Central memory CD8-positive, alpha-beta T cell (primary cell): ENCODE measurements around the gene B4GALT2.

Experiments
- ATAC-seq: fragments of 150-1000 bp; cut with Tn5 transposase; replicated peaks from 2 replicates; pipeline ENCODE4 v1.10.0; 2022; ENCODE audit warnings: mild to moderate bottlenecking, moderate FRiP score, moderate number of reproducible peaks; ENCODE audit not compliant: poor library complexity, severe bottlenecking; ENCODE audit errors: extremely low read depth
- DNase-seq, 2 donors: peaks; one replicate each; pipeline ENCODE4 v3.0.0; 2021; ENCODE audit warnings: low spot score in 2 of 2
- H3K27ac Mint-ChIP-seq: one replicate; pipeline ENCODE4 v1.8.0; 2022; ENCODE audit warnings: low read depth, mild to moderate bottlenecking, moderate library complexity, mixed read lengths
- H3K27me3 Mint-ChIP-seq: one replicate; pipeline ENCODE4 v1.8.0; 2022; ENCODE audit warnings: mixed read lengths
- H3K36me3 Mint-ChIP-seq: one replicate; pipeline ENCODE4 v1.8.0; 2022; ENCODE audit warnings: mild to moderate bottlenecking, moderate library complexity, mixed read lengths; ENCODE audit not compliant: insufficient read depth
- H3K4me1 Mint-ChIP-seq: one replicate; pipeline ENCODE4 v1.8.0; 2022; ENCODE audit warnings: mixed read lengths
- H3K4me3 Mint-ChIP-seq: one replicate; pipeline ENCODE4 v1.8.0; 2022; ENCODE audit warnings: mild to moderate bottlenecking, moderate library complexity, mixed read lengths
- H3K9me3 Mint-ChIP-seq: one replicate; pipeline ENCODE4 v1.8.0; 2022; ENCODE audit warnings: mixed read lengths

B4GALT2 gene

DNA sequence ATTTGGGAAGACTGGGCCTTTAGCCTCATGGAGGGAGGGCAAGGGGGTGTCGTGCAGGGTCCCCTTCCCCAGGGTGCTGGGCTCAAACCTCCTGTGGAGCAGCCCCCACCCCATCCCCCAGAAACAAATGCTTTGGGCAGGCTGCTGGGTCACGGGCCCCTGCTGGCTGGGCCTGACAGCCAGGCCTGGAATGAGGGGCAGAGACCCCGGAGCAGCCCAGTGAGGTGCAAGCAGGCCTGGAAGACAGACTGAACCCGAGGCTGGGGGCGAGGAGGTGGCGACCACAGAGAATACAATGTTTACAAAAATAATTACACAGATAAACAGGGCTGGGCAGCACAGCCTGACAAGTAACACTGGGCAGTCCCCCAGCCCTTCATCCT is 17.7 kb downstream of the B4GALT2 start:
- ATAC-seq, result no peak

DNA sequence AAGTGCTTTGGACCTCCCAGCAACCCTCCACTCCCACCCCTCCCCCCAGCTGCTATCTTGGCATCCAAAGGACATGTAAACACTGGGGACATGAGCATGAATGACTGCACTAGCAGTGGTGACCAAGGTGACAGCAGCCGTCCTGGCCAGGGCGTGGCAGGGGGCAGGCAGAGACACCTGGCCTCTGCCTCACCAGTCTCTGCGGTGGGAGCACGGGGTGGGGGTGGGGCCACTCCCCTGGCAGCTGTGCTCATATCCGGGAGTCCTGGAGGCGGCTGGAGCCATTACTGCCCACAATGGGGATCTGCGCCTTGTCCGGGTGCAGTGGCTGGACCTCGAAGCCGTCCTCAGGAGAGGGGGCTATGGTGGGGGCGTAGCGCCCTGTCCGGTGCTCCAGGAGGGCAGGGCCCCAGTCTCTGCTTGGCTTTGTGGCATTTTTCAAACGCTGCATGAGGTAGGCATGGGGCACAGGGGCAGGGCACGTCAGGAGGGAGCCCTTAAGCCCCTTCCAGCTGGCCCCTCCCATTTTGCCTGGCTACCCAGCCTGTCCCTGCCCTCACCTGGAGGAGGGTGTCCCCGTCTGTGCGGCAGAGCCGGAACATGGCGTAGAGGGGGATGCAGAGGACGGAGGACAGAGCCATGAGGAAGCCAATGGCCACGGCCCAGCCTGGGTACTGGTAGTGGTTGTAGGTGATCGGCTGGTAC is 18.4 kb downstream of the B4GALT2 start:
- Mint-ChIP-seq H3K27ac (no peak overlapping the region), H3K36me3 (no peaks in the 10 kb centered on the region), H3K4me3 (no peak overlapping the region), H3K27me3 (no peaks in the 10 kb centered on the region), H3K9me3 (no peaks in the 10 kb centered on the region), H3K4me1 (peaks cover 5% of the 10 kb centered on the region)
- ATAC-seq, result no peak
- no peak for DNase-seq

More for the DNA sequence above, 17.7 kb downstream of the B4GALT2 start:
- H3K4me1 Mint-ChIP-seq, result peaks cover 13% of the 10 kb centered on the region
- H3K36me3 Mint-ChIP-seq, result no peaks in the 10 kb centered on the region
- no peaks in the 10 kb centered on the region for H3K27me3 Mint-ChIP-seq
- no peak overlapping the region for H3K4me3 Mint-ChIP-seq
- DNase-seq, result no peak
- H3K9me3 Mint-ChIP-seq, result no peaks in the 10 kb centered on the region
- H3K27ac Mint-ChIP-seq, result no peak overlapping the region

DNA sequence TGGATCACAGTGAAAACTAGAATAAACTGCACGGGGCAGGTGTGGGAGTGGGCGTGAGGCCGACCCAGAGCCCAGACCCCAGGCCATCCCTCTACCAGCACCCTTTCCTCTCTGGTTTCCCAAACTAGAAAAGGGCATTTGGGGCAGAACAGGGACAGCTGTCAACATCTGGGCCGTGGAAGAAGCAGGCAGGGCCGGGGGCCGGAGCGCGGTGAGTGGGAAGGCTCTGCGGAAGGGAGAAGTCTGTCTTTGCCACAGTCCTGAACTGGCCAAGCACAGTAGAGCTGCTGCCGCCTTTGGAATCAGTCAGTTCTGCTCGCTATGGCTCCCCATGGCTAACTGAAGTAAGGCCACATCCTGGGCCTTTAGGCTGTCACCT is 19.0 kb downstream of the B4GALT2 start:
- H3K4me1 Mint-ChIP-seq, result peaks cover under 1% of the 10 kb centered on the region
- H3K4me3 Mint-ChIP-seq, result no peak overlapping the region
- DNase-seq (no peak), ATAC-seq (no peak)
- H3K27ac Mint-ChIP-seq, result no peak overlapping the region
- no peaks in the 10 kb centered on the region for H3K27me3 Mint-ChIP-seq
- no peaks in the 10 kb centered on the region for H3K36me3 Mint-ChIP-seq
- H3K9me3 Mint-ChIP-seq, result no peaks in the 10 kb centered on the region

DNA sequence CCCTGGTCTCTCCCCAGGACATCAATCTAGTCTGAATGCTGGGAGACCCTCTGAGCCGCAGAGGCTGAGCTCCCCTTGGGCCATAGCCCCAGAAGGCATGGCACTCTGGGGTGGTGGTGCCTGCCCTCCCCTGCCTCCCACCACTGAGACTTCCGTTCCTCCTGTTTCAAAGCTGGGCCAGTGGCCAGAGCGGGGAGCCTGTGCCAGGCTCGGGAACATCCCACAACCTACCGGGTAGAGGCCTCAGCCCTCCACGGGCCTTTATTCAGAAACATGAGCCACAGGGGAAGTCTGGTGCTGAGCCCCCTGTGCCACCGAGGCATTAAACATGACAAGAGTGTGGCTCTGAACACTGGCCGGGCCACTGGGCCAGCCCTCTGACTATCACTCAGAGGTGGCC is 20.4 kb downstream of the B4GALT2 start:
- no peaks in the 10 kb centered on the region for H3K4me1 Mint-ChIP-seq
- H3K36me3 Mint-ChIP-seq, result no peaks in the 10 kb centered on the region
- no peaks in the 10 kb centered on the region for H3K27me3 Mint-ChIP-seq
- no peak overlapping the region for H3K4me3 Mint-ChIP-seq
- H3K9me3 Mint-ChIP-seq, result no peaks in the 10 kb centered on the region
- no peak overlapping the region for H3K27ac Mint-ChIP-seq
- DNase-seq, result no peak
- ATAC-seq, result no peak

DNA sequence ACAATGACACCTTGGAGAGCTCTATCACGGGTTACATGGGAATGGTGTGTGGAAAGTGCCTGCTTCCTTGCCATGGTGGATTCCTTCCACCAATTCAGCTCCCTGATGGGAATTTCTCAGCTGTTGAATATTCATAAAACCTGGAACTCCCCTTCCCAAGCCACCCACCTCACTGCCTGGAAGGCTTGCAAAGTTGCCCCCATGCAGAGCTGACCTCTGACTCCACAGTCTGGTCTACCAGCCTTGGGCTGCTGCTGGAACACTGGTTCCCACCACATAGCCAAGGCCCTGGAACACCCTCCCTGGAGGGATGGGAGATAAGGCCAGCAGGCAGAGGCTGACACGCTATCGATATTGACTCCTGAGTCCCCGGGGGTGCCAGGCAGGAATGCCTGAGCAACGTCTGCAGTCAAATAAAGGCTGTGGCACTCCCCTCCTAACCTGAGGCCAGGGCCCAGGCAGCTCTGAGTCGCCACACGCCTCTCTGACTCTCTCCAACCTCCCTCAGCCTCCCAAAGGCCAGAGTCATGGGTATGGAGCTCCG is 21.2 kb downstream of the B4GALT2 start:
- no peak overlapping the region for H3K4me3 Mint-ChIP-seq
- H3K4me1 Mint-ChIP-seq, result no peaks in the 10 kb centered on the region
- no peaks in the 10 kb centered on the region for H3K9me3 Mint-ChIP-seq
- H3K27me3 Mint-ChIP-seq, result no peaks in the 10 kb centered on the region
- no peaks in the 10 kb centered on the region for H3K36me3 Mint-ChIP-seq
- H3K27ac Mint-ChIP-seq, result no peak overlapping the region
- no peak for ATAC-seq
- DNase-seq, result no peak

DNA sequence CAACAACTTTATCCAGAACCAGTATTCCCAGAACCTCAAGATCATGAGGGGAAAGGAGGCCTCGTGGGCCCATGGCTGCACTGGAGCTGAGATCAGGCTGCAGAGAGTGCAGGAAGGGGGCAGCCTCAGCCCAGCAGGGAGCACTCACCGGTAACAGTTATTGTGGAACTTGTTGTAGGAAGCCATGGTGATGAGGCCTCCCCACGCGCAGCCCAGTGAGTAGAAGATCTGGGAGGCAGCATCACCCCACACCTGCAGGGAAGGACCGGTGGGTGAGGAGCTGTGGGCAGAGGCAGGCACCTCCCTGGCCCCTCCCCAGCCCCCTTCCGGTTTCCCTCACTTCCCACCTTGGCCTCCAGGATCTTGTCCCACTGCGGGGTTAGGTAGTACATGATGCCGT is 23.2 kb downstream of the B4GALT2 start:
- no peak for ATAC-seq

DNA sequence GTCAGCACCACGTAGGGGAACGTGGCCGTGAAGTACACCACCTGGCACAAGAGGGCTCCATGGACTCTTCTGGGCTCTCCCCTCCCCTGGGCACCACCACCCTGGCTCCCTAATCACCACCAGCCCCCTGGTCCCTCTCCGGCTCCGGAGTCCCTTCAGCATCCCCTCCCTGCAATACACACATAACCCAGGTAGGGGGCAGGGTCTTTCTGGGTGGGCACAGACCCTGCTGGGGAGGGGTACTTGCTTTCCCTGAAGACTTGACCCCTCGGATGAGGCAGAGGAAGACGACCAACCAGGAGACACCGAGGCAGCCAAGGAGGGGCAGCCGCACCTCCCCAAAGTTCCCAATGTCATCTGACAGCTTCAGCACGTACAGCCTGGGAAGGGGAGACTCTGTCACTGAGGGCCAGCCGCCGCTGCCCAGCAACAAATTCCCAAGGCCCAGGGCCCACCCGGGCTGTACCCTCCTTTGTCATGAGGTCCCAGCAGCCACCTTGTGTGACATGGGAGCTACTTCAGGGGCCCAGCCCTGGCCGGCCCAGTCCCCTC is 23.7 kb downstream of the B4GALT2 start:
- no peak overlapping the region for H3K4me3 Mint-ChIP-seq
- no peak overlapping the region for H3K27ac Mint-ChIP-seq
- ATAC-seq (no peak), DNase-seq (no peak)
- no peaks in the 10 kb centered on the region for H3K27me3 Mint-ChIP-seq
- no peaks in the 10 kb centered on the region for H3K4me1 Mint-ChIP-seq
- no peaks in the 10 kb centered on the region for H3K36me3 Mint-ChIP-seq
- no peaks in the 10 kb centered on the region for H3K9me3 Mint-ChIP-seq

More for the DNA sequence above, 23.2 kb downstream of the B4GALT2 start:
- Mint-ChIP-seq H3K36me3 (no peaks in the 10 kb centered on the region), H3K4me1 (no peaks in the 10 kb centered on the region), H3K27ac (no peak overlapping the region), H3K9me3 (no peaks in the 10 kb centered on the region), H3K27me3 (no peaks in the 10 kb centered on the region), H3K4me3 (no peak overlapping the region)
- no peak for DNase-seq

DNA sequence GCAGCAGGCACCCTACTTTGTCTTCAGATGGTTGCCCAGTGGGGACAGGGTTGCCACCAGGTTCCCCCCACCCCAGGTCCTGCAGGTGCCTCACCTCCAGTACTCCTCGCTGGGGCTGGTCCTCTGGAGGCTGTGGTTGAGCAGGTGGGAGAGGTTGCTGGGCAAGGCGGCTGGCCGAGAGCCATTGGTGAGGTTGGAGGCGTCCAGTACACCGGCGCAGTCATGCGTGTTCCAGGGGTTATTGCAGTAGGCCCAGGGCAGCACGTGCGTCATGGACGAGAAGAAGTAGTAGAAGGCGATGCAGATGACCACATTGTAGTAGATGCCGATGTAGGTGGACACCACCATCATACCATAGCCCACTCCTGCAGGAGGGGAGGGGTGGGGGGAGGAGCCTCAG is 29.2 kb downstream of the B4GALT2 start:
- no peaks in the 10 kb centered on the region for H3K27me3 Mint-ChIP-seq
- H3K36me3 Mint-ChIP-seq, result no peaks in the 10 kb centered on the region
- no peaks in the 10 kb centered on the region for H3K4me1 Mint-ChIP-seq
- H3K27ac Mint-ChIP-seq, result no peak overlapping the region
- no peak for DNase-seq
- H3K4me3 Mint-ChIP-seq, result no peak overlapping the region
- no peak for ATAC-seq
- no peaks in the 10 kb centered on the region for H3K9me3 Mint-ChIP-seq

DNA sequence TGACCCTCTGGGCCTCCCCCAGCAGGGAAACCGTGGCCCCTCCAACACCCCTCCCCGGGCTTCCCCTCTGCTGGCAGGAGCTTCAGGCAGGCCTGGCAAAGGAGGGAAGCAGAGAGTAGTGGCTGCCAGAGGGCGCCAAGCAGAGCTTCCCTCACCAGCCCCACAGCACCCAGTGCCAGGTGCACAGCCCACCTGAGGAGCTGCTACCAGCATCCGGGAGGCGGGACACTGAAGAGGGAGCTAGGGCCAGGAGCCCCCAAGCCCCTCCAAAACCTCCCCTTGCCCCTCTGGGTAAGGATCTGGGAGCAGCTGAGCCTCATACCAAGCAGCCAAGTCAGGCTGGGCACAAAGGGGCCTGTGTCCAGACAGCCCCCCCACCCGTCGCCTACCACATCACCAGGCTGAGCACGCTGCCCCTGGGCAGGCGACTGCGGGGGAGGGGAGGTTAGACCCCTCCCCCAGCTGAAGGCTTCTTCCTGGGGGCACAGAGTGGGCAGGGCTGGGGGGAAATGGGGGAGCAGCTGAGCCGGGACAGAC is 32.0 kb downstream of the B4GALT2 start:
- Mint-ChIP-seq H3K36me3 (no peaks in the 10 kb centered on the region), H3K27ac (no peak overlapping the region), H3K27me3 (peaks cover 23% of the 10 kb centered on the region), H3K4me1 (no peaks in the 10 kb centered on the region), H3K9me3 (no peaks in the 10 kb centered on the region), H3K4me3 (no peak overlapping the region)
- DNase-seq (no peak), ATAC-seq (no peak)

DNA sequence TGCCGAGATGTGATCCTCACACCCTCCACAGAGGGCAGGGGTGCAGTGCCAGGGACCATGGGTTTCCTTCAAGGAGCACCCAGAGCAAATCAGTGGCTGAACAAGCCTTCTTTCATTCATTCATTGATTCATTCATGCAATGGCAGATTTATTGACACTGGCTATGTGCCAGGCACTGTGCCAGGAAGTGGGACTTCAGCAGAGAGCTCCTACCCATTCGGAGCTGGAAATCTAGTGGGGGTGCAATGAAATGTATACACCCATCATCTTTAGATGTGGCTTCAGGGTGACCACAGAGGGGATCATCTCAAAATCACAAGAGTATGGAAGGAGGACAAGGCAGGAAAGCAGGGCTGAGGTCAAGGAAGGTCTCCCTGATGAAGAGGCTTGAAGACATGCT is 33.4 kb downstream of the B4GALT2 start:
- no peak overlapping the region for H3K27ac Mint-ChIP-seq
- no peaks in the 10 kb centered on the region for H3K9me3 Mint-ChIP-seq
- H3K36me3 Mint-ChIP-seq, result no peaks in the 10 kb centered on the region
- H3K4me3 Mint-ChIP-seq, result no peak overlapping the region
- DNase-seq (no peak), ATAC-seq (no peak)
- H3K27me3 Mint-ChIP-seq, result peaks cover 23% of the 10 kb centered on the region
- no peaks in the 10 kb centered on the region for H3K4me1 Mint-ChIP-seq

DNA sequence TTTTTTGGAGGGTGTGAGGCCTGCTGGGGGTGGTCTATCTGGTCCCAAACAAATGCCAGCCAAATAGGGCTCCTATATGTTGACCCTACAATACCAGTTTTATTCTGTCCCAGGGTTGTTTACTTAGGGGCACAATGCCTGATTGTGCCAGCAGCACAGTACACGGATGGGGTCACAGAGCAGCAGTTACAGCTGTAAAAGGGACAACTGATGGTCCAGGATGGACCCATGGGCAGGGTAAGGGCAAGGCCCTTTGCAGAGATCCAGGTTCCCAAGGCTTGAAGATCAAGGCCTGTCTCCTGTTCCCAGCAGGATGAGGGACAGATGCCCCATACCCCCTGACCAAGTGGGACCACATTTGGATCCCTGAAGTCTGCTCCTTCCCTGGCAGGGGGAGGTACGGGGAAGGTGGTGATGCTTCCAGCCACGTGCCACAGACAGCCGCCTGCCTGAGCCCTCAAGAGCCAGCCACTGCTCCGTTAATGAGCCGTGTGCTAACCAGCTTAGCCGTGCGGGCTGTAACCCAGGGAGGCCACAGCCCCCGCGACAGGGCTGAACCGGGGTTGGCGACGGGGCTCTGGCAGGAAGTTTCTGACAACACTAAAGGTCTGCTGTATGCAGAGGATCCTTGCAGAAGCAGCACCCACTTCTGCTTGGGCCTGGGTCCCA is 34.1 kb downstream of the B4GALT2 start:
- H3K27ac Mint-ChIP-seq, result no peak overlapping the region
- peaks cover 3% of the 10 kb centered on the region for H3K36me3 Mint-ChIP-seq
- H3K4me3 Mint-ChIP-seq, result no peak overlapping the region
- H3K27me3 Mint-ChIP-seq, result peaks cover 23% of the 10 kb centered on the region
- H3K4me1 Mint-ChIP-seq, result no peaks in the 10 kb centered on the region
- DNase-seq (no peak), ATAC-seq (no peak)
- no peaks in the 10 kb centered on the region for H3K9me3 Mint-ChIP-seq

DNA sequence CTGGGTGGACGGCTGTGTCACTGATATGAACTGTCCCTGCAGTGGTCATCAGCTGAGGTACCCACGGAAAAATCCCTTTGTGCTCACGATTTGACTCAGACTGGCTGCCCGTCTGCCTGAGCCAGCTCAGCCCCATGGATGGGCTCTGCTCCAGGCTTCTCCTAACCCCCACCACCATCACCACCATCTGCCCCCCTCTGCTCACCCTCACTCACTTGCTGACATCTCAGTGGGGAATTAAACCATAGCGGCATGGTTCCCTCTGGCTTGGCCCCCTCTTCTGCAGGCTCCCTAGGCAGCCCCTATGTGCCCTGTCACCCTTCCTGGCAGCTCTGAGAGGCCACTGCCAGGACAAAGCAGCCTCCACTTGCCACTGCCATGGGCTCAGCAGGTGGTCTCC is 34.9 kb downstream of the B4GALT2 start:
- H3K27me3 Mint-ChIP-seq, result peaks cover 23% of the 10 kb centered on the region
- peaks cover 3% of the 10 kb centered on the region for H3K36me3 Mint-ChIP-seq
- no peak overlapping the region for H3K4me3 Mint-ChIP-seq
- no peaks in the 10 kb centered on the region for H3K9me3 Mint-ChIP-seq
- no peak for ATAC-seq
- DNase-seq, result no peak
- no peaks in the 10 kb centered on the region for H3K4me1 Mint-ChIP-seq
- no peak overlapping the region for H3K27ac Mint-ChIP-seq
